ENCODE measurements around the gene YIPF1. TPM values are rescaled to one million over a fixed set of nuclear protein-coding genes. Genes with fewer than 3 reads are reported as not detected.

The YIPF1 gene
- total RNA-seq, 1 donor from 2014 or later = 18.5 TPM

DNA sequence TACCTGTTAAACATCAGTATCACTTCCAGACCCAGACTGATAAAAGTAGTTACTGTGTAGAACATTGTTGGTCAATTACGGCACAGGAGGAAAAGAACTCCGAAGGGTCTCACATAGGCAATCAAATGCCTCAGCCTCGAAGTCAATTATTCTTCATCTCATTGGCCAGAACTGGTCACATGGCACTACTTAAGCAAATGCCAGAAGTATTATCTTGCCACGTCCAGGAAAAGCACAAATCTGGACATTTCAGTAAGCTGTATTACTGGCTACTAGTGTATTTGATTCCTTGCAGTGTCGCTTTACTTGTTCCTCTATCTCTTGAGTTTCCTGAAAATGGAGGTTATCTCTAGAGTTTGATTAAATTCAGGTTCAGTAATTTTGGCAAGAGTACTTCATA, 28.7 kb upstream of the YIPF1 start:
- CTCF ChIA-PET = no interaction called here
- Mint-ChIP-seq H3K9me3 (no peaks in the 10 kb centered on the region), H3K27ac (no peak overlapping the region), H3K4me1 (no peaks in the 10 kb centered on the region), H3K27me3 (no peaks in the 10 kb centered on the region), H3K36me3 (ENCODE audit: low read depth) (peaks cover 54% of the 10 kb centered on the region), H3K4me3 (no peak overlapping the region)
- intact Hi-C loops (cut with micrococcal nuclease) = no loop called here
- no peak for DNase-seq
- TF ChIP-seq, protein P1, sequence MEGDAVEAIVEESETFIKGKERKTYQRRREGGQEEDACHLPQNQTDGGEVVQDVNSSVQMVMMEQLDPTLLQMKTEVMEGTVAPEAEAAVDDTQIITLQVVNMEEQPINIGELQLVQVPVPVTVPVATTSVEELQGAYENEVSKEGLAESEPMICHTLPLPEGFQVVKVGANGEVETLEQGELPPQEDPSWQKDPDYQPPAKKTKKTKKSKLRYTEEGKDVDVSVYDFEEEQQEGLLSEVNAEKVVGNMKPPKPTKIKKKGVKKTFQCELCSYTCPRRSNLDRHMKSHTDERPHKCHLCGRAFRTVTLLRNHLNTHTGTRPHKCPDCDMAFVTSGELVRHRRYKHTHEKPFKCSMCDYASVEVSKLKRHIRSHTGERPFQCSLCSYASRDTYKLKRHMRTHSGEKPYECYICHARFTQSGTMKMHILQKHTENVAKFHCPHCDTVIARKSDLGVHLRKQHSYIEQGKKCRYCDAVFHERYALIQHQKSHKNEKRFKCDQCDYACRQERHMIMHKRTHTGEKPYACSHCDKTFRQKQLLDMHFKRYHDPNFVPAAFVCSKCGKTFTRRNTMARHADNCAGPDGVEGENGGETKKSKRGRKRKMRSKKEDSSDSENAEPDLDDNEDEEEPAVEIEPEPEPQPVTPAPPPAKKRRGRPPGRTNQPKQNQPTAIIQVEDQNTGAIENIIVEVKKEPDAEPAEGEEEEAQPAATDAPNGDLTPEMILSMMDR (IDR thresholded peaks at IDR 0.05) = no peak
- POLR2A ChIA-PET = interaction anchor here (0.8 kb wide), 1 partner anchor 30 kb away, joined by 3 read pairs; no protein-coding TSS in a partner anchor
- ATAC-seq (ENCODE audit: low read depth) = no peak

DNA sequence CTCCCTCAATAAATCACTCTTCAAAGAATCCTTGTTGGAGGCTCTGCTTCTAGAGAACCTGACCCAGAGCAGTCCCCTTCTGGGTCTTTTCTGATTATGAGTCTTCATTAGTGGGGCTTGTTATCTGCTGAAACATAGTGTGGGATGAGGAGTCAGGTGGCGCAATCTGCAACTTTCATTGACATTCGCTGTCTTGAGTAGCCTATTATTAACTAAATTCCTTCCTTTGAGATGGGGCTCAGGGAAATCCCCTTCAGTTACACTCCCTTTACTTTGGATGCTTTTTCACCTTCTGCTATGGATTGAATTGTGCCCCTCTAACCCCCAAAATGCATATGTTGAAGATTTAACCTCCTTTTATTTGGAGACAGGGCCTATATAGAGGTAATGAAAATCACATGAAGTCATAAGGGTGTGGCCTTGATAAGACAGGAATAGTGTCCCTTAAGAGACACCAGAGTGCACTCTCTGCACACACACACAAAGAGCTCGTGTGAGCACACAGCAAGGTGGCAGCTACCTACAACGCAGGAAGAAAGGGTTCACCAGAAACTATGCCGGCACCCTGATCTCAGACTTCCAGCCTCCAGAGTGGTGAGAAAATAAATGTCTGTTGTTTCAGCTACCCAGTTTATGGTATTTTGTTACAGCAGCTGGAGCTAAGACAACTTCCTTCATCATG, 23.9 kb upstream of the YIPF1 start:
- POLR2A ChIA-PET = no interaction called here

DNA sequence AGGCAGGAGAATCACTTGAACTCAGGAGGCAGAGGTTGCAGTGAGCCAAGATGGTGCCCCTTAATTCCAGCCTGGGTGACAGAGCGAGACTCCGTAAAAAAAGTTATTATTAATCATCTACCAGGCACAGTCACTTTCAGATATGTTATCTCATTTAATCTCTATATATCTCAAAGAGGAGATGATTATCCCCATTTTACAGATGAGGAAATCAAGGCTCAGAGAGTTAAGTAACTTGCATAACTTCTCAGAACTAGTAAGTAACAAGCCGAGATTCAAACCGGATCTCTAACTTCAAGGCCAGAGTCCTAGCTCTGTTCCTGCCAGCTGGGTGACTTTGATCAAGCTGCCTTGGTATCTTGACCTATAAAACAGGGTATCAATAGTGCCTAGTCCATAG, 21.8 kb upstream of the YIPF1 start:
- POLR2A ChIA-PET = no interaction called here
- H3K36me3 Mint-ChIP-seq (ENCODE audit: low read depth) = peaks cover 16% of the 10 kb centered on the region
- TF ChIP-seq, protein P1 (IDR thresholded peaks at IDR 0.05) = no peak
- DNase-seq = no peak
- no peaks in the 10 kb centered on the region for H3K9me3 Mint-ChIP-seq
- no peak overlapping the region for H3K4me3 Mint-ChIP-seq
- H3K27me3 Mint-ChIP-seq = no peaks in the 10 kb centered on the region
- no peak overlapping the region for H3K27ac Mint-ChIP-seq
- CTCF ChIA-PET = no interaction called here
- intact Hi-C loops (cut with micrococcal nuclease) = no loop called here
- H3K4me1 Mint-ChIP-seq = no peaks in the 10 kb centered on the region
- no peak for ATAC-seq (ENCODE audit: low read depth)

More for the DNA sequence above, 23.9 kb upstream of the YIPF1 start:
- intact Hi-C loops (cut with micrococcal nuclease) = no loop called here
- CTCF ChIA-PET = interaction anchor here (0.5 to 1.4 kb wide), 2 partner anchors 15 to 35 kb away, joined by 3 to 4 read pairs; no protein-coding TSS in a partner anchor
- DNase-seq = no peak
- TF ChIP-seq, protein P1 (IDR thresholded peaks at IDR 0.05) = no peak
- Mint-ChIP-seq H3K36me3 (ENCODE audit: low read depth) (peaks cover 29% of the 10 kb centered on the region), H3K4me1 (no peaks in the 10 kb centered on the region), H3K9me3 (no peaks in the 10 kb centered on the region), H3K27me3 (no peaks in the 10 kb centered on the region), H3K27ac (no peak overlapping the region), H3K4me3 (no peak overlapping the region)
- no peak for ATAC-seq (ENCODE audit: low read depth)

DNA sequence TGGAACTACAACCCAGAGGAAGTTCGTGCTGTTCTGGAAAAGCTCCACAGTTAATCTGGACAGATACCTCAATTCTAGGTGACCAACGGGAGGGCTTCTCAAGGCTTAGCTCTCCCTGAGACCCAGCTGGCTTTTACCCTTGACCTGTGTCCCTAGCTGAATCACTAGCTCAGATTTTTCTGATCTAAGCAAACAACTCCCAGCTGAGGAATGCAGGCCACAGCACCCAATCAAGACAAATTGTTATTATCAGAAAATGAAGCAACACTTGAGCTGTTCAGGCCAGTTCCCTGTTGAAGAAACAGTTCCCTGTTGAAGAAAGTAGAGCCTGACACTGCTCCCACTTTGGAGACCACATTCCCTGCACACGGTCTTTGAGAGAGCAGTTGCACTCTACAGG, 20.3 kb upstream of the YIPF1 start:
- TF ChIP-seq, protein P1 (IDR thresholded peaks at IDR 0.05) = no peak
- no peaks in the 10 kb centered on the region for H3K4me1 Mint-ChIP-seq
- ChIA-PET CTCF (no interaction called here), POLR2A (no interaction called here)
- no peak for DNase-seq
- H3K4me3 Mint-ChIP-seq = no peak overlapping the region
- no peaks in the 10 kb centered on the region for H3K27me3 Mint-ChIP-seq
- H3K36me3 Mint-ChIP-seq (ENCODE audit: low read depth) = peaks cover 4% of the 10 kb centered on the region
- no peak overlapping the region for H3K27ac Mint-ChIP-seq
- intact Hi-C loops (cut with micrococcal nuclease) = no loop called here
- no peak for ATAC-seq (ENCODE audit: low read depth)
- H3K9me3 Mint-ChIP-seq = no peaks in the 10 kb centered on the region

DNA sequence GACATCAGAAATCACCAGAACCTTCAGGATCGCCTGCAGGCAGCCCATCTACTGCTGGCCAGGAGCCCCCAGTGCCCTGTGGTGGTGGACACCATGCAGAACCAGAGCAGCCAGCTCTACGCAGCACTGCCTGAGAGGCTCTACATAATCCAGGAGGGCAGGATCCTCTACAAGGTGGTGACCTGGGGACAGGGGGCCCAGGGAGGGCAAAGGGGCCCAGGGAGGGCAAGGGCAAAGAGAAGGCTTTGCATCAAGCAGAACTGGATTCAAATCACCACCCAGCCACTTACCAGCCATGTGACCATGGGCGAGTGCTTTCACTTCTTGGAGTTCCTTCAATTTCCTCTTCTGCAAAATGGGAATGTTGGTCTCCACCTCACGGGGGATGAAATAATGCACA, 16.5 kb upstream of the YIPF1 start:
- Mint-ChIP-seq H3K4me1 (no peaks in the 10 kb centered on the region), H3K27me3 (no peaks in the 10 kb centered on the region), H3K36me3 (ENCODE audit: low read depth) (no peaks in the 10 kb centered on the region), H3K4me3 (no peak overlapping the region), H3K9me3 (no peaks in the 10 kb centered on the region), H3K27ac (no peak overlapping the region)
- ChIA-PET CTCF (no interaction called here), POLR2A (no interaction called here)
- DNase-seq = no peak
- TF ChIP-seq, protein P1 (IDR thresholded peaks at IDR 0.05) = no peak
- no peak for ATAC-seq (ENCODE audit: low read depth)
- intact Hi-C loops (cut with micrococcal nuclease) = no loop called here
